HuH-7.5 (cell line): ENCODE measurements around the gene SIGLEC1.

Source experiments
- DNase-seq: peaks from one replicate; pipeline ENCODE4 v3.0.0; 2011; ENCODE audit warnings: low spot score

The SIGLEC1 gene

DNA sequence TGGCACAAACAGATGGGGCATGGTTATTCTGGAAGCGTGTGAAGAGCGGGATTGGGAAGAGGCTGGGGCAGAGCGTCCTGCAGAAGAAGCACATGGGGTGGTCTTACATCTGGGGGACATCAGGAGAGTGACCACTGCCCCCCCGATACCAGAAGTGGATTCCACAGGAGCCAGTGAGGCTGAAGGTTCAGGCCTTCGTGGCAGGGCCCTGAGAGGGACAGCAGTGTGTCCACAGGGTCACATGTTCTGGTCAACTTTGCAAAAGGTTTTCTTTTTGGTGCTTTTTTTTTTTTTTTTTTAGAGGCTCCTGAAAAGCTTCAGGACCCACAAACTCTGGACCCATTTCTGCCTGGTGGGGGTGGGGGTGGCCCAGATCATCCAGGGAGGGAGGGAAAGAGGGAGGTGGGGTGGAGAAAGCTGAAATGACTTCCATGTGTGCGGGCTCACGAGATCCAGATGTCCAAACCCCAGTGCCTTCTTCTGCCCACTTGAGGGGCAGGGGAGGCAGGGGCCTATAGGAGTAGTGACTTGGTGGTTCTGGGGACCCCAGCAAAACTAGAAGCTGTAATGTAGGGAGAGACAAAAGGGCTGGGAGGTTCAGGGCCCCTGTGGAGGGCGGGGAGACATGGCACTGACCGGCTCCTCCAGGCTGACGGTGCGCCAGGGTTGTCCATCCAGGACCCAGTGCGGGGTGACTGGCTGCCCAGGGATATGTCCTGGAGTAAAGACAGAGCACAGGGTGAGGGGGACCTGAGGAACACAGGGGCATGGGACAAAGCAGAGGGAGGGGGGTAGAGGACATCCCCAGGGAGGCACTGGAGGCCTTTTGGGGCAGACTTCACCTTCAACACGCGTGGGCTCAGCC is 33.3 kb downstream of the SIGLEC1 start:
- no peak for DNase-seq

DNA sequence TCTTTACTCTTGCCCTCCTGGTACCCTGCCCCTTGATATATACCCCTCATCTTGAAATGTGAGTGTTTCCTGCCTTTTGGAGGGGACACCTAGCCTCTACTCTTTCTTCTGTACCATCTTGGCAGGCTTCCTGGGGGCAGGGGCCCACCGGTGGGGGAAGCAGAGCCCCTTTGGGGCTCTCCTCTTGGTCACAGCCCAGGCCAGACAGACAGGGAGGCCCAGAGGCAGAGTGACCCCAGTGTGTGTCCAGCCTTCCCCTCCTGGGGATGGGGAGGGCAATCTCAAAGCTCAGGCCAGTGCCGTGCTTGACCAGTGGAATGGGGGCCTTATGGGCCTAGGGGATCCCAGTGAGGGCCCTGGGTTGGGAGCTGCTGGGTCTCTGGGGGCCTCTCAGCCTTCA is 34.2 kb downstream of the SIGLEC1 start:
- no peak for DNase-seq

DNA sequence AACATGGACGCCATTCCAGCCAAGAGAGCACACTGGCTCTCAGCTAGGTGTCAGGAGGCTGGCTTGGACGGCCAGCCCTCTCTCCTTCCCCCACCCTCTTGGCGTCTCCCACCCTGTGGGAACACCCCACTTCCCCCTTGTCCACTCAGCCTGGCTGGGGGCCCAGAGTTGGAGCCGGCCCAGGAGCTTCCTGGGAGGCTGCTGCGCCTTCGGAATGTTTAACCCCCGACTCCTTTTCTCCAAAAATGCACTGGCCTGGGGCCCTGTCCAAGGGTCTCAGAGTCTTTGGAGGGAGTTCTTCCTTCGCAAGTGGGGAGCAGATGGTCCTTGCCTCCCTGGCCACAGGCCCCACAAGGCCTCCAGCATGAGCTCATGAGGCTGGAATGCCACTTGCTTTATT is 34.7 kb downstream of the SIGLEC1 start:
- DNase-seq = no peak

DNA sequence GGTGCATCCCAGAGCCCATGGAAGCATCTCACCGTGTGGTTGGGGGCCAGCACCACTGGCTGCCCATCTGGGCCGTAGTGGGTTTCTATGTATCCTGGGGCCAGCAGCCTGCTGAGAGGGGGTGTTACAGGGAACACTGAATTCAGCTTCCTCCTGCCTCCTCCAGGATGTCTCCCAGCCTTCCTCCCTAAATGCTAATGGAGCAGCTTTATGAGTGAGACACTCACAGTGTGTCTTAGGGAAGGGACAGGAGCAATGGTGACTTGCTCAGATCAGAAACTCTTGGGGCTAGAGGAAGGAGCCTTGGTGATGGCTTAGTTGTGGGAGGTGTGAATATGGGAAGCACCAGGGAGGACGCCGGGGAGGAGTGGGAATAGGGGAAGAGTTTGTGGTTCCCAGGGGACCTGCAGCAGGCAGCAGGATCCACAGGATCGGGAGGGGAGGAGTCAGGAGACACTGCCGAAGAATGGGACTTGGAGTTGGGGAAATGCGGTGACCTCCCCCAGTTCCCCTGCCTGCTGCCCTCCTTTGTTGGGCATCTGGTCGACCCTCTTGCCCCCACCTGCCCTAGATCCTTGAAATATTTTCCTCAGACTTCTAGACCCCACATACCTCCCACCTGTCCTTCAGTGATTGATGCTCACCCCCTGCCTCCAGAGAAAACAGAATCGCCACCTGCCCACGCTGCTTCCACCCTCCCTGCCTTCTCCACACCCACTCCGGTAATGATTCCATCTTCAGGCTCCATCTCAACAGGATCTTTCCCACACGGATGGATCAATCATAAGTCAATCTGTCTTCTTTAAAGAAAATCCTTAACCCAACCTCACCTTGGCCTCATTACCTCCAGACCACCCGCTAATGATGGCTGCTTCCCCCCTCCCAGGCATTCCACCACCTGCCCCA is 37.2 kb downstream of the SIGLEC1 start:
- DNase-seq = no peak

DNA sequence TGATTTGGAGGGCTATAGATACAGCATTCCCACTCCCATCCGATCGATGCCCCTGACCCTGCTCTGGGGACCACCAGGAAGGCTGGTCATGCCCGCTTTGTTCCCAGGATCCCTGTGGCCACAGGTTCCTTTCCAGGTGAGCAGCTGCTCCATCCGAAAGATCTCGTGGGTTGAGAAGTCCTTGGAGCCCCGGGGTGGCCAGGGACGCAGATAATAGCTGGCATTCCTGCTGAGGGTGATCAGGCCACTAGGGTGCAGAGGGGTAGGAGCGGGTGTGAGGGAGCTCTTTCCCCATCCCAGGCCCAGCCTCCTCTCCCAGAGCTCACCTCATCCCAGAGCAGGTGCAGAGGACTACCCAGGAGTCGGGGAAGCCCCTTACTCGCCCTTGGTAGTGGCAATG is 38.0 kb downstream of the SIGLEC1 start:
- no peak for DNase-seq

DNA sequence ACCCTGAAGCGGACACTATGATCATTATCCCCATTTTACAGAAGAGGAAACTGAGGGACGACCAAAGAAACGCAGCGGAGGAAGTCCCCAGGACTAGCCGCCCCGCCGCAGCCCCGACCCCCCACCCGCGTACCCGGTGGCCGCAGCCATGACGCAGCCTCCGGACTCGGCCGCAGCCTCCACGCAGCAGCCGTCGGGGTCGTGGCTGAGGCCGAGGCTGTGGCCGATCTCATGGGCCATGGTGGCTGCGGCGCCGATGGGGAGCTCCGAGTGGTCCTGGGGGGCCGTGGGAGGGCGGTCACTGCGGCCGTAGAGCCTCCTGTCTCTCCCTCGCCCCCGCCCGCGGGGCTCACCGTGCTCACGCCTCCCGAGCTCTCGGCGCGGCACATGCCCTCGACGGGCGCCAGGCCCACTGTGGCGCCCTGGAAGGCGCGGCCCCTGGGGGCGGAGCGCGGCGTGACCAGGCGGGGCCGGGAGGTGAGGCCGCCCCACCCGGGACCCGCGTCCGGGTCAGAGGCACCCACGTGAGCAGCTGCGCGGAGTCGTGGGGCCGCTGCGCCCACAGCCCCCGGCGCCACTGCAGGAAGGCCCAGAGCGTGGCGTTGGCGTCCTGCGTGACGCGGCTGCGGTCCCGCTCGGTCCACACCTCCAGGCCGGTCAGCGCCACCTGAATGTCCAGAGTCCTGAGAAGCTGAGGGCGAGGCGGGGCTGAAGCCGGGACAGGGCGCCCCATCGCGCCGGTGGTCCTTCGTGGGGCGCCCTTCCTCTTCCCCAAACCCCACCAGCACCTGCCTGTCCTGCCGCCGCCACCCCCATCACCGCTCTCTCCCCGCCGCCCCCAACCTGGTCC is 39.0 kb downstream of the SIGLEC1 start:
- no peak for DNase-seq

DNA sequence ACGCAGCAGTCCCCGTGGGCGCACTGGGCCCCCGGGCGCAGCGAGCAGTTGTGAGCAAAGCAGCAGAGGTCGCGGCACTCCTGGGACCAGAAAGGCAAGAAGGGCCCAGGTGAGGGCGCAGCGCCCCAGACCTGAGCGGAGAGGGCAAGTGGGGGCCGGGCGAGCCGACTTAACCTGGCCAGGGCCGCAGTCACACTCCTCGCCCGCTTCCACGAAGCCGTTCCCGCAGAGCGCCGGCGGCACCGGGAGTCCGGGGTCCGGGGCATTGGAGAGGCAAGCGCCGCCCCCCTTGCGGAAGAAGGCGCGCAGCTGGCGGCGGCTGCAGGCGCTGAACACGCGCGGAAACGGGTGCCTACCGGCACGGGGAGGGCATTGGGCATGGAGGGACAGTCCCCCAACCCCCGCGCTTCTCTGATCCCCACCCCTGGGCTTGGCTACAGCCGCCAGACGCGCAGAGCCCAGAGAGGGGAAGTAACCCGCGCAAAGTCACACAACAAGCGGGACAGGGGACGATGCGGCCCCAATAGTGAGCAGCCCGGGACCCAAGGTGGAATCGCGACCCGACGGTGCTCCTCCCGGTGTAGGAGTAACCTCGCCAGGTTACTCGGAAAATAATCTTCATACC is 39.7 kb downstream of the SIGLEC1 start:
- DNase-seq = no peak

DNA sequence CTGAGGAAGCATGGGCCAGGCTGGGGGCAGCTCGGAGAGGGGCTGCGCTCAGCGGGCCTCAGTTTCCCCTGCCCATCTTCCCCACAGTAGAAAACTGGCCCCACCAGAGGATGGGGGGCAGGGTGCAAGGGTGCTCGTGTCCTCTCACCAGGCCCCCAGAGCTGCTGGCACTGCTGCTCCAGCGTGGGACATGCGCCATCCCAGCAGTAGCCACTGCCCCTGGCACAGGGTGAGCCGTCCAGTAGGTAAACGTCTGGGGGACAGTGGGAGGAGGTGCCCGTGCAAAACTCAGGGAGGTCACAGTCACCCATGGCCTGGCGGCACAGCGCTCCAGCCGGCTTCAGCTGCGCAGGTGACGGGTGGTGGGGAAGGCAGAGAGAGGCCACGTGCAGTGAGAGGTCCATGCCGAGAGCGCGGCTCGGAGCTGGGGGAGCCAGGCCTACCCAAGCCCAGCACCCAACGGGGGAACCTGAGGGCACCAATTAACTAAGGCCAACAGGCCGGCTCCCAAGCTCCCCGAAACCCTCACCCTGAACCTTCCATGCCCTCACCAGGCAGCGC is 40.3 kb downstream of the SIGLEC1 start:
- no peak for DNase-seq

DNA sequence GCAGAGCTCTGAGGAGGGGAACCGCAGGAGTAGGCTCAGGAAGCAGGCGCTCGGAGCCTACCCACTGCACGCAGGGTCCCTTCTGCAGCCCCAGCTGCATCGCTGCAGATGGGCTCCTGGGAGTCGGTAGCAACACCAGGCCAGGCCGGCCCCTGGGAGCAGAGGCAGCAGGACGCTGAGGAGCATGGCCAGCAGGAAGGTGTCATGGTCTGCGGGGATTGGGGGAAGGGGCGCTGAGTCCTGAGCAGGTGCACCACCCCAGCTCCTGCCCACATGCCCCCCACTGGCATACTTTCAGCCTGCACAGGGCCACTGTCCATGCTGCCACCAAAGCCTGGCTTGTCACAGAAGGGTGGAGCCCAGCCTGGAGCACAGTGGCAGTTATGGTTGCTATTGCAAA is 41.5 kb downstream of the SIGLEC1 start:
- DNase-seq = no peak

DNA sequence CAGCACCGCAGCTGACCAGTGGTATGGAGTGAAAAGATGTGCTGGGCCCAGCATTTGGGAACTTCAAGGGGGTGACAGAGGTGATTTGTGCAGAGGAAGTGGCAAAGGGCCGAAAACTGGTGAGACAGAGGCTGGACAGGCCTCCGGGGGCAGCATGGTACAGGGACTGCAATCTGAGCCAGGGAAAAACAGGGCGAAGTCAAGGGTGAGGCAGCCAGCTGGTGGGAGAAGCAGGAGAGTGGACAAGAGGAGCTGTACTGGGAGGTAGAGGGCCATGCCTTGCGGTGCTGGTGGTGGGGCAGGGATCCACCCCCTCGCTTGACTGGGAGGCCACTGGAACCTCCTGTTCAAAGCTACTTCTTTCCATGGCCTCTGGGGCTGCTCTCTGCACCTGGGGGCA is 41.9 kb downstream of the SIGLEC1 start:
- DNase-seq = no peak

DNA sequence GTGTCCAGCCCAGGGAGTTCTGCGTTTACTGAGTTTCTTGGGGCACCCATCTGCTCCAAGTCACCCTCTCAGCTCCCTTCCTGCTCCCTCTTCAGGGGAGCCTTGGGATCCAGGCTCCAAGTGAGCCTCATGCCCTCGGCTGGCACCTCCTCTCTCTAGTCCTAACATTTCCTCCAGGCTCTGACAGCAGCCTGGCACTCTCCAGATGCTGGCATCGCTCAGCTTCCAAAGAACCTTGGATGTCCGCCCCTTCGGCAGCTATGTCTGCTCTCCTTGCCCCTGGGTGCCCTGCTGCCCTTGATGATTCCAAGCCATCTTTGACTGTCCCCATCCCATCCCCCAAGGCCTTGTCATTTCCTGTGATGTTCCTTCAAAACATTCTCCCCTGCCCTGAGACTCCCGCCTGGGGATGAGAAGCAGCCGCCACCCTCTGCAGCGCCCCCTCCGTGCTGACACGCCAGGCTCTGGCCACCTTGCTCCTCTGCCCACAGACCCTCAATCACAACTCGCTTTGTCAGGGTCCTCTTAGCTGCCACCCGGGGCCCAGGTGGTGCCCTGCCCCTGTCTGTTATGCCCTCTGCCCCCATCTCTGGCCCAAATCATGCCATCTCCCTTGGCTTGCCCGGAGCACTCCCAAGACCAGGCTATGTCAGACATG is 42.6 kb downstream of the SIGLEC1 start:
- DNase-seq = no peak

DNA sequence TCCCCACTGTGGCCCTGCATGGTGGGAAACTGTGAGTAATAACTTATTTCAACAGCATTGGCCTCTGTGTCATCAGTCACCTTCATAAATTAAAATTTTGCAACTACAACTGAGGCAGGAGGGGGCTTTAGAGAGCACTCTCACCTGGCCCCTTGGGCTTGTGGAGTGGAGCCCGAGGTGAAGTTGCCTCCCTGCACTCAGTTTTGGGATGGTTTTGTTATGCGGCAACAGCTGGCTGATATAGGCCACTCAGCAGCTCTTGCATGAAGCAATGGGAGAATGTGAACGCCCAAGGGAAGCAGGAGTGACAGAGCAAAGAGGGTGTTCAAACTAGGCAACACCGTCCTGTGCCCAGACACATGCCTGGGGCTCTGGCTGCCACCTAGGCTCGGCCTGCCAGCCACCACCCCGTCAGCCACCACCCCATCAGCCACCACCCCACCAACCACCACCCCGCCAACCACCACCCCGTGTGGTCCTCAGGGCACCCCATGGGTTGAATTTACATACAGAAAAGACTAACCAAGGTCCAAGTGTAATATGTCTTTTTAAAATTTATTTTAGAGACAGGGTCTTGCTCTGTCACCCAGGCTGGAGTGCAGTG is 44.9 kb downstream of the SIGLEC1 start:
- no peak for DNase-seq

DNA sequence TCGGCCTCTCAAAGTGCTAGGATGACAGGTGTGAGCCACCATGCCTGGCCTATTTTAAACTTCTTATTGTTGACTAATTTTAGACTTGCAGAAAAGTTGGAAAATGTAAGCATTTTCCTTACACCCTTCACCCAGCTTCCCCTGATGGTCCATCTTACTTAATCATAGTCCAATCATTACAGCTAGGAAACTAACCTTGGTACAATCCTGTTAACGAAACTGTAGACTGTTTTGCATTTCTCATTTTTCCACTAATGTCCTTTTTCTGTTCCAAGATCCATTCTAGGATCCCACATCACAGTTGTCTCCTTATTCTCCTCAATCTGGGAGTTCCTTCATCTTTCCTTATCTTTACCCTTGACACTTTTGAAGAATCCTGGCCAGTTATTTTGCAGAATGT is 48.5 kb downstream of the SIGLEC1 start:
- no peak for DNase-seq

DNA sequence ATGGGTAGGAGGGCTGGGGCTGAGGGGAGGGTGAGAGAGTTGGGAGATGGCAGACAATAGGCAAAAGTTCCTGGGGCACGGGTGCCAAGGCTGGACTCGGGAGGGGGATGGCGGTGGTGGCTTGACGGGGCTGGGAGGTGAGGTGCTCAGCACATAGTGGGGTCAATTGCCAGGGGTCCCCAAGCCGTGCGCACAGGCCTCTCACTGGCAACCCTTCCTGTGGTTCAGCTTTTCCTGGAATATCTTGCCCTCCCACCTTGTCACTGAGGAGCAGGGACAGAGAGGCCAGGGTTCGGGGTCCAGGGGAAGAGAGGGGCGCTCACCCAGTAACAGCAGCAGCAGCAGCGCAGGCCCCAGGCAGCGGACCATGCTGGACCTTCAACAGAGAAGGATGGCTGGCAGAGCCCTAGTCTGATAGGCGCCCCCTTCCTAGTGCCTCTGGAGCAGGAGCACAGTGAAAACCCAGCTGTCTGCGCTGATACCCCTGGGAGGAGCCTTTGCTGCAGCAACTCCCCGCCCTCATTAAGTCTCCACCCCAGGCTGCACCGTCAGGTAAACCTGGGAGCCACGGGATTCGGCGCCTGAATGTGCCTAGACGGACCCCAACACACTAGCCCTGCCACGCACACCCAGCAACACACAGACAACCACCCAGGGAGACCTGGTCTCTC is 49.2 kb downstream of the SIGLEC1 start, which contains the start of gene GFRA4:
Gene GFRA4, minus strand, starts transcription at position 369 of the 671 bp plus-strand sequence. Its CDS starts 0 bp downstream, at position 369.
- no peak for DNase-seq
